ENCODE data around the gene RASAL2. TPM values are rescaled to one million over a fixed set of nuclear protein-coding genes. Genes with fewer than 3 reads are reported as not detected.
A peak's percentile ranks its signal among the peaks of the same experiment; 100 is the strongest.

The RASAL2 gene
- polyA plus RNA-seq, 2 of the 4 experiments (the other 2 are of a cell fraction) = 7.1 to 17.6 TPM

GRCh38 chr1:178047403-178048093 lies 46.4 kb upstream of the RASAL2 start:
- peaks cover 30% of the 10 kb centered on the region for H3K4me1 ChIP-seq
- no peak for FAIRE-seq
- H3K9me3 ChIP-seq = no peaks in the 10 kb centered on the region
- POLR2A ChIA-PET = no interaction called here
- TF ChIP-seq RARB (CRISPR knock-in tag; IDR thresholded peaks at IDR 0.05) = no peak
- no peak for TF ChIP-seq EP300 (IDR thresholded peaks at IDR 0.05)
- TF ChIP-seq POLR2AphosphoS2 (conservative IDR thresholded peaks at IDR 0.05; ENCODE audit: low read length) = no peak
- H3K4me3 ChIP-seq = no peak overlapping the region
- peak overlapping the region; percentile 50 for H3K4me2 ChIP-seq
- no peak for DNase-seq (ENCODE audit: low read depth in 1 of 2, low spot score in 1 of 2)
- CTCF ChIA-PET = interaction anchor here (0.8 to 4.4 kb wide), 4 partner anchors 10 to 236 kb away, joined by 3 to 20 read pairs (median 10); no protein-coding TSS in a partner anchor
- 56% methylated on average over 2 of the region's 2 CpGs for WGBS (ENCODE audit: missing lambda C conversion rate)
- no peak for ATAC-seq
- peak overlapping the region; percentile 2 to 51; a peak in 3 of 6 replicates for H3K27ac ChIP-seq

- ChIA-PET POLR2A (no interaction called here), CTCF (interaction anchor here (1.0 to 4.4 kb wide), 5 partner anchors 11 to 251 kb away, joined by 3 to 20 read pairs (median 6); no protein-coding TSS in a partner anchor)
- ATAC-seq (peak in 1 of 2 experiments; percentile 35; a peak in 2 of 6 replicates), FAIRE-seq (no peak), DNase-seq (ENCODE audit: low read depth in 1 of 2, low spot score in 1 of 2) (no peak)
- H3K4me1 ChIP-seq = peaks cover 39% of the 10 kb centered on the region
- peak overlapping the region; percentile 3; the same call in 1 of the 3 replicates for H3K4me2 ChIP-seq
- no peak overlapping the region for H3K4me3 ChIP-seq
- 88% methylated on average over 1 of the region's 1 CpG for WGBS (ENCODE audit: missing lambda C conversion rate)
- TF ChIP-seq POLR2A (IDR thresholded peaks at IDR 0.05; ENCODE audit: low read length) (no peak), CTCF (IDR thresholded peaks at IDR 0.05) (no peak), SREBF2 (IDR thresholded peaks at IDR 0.05) (no peak), FOSB (CRISPR knock-in tag; IDR thresholded peaks at IDR 0.05) (no peak), HOXA7 (CRISPR knock-in tag; IDR thresholded peaks at IDR 0.05) (no peak), EP300 (IDR thresholded peaks at IDR 0.05) (no peak), NPAS2 (CRISPR knock-in tag; IDR thresholded peaks at IDR 0.05; ENCODE audit: borderline replicate concordance) (no peak), HOXB13 (CRISPR knock-in tag; IDR thresholded peaks at IDR 0.05; ENCODE audit: low read depth) (no peak), ZC3H11A (IDR thresholded peaks at IDR 0.05) (no peak), KDM1A (IDR thresholded peaks at IDR 0.05; ENCODE audit: low read depth) (no peak), CBX2 (IDR thresholded peaks at IDR 0.05; ENCODE audit: borderline replicate concordance, low read depth) (no peak), JUNB (IDR thresholded peaks at IDR 0.05) (no peak), HOXB5 (CRISPR knock-in tag; IDR thresholded peaks at IDR 0.05) (no peak), TP53 (CRISPR knock-in tag; IDR thresholded peaks at IDR 0.05) (no peak), FOSL2 (IDR thresholded peaks at IDR 0.05) (no peak), FOSL2 (CRISPR knock-in tag; IDR thresholded peaks at IDR 0.05) (no peak), RCOR1 (IDR thresholded peaks at IDR 0.05; ENCODE audit: low read depth, low read length) (no peak), RAD21 (conservative IDR thresholded peaks at IDR 0.05 in 1 of 2, IDR thresholded peaks at IDR 0.05 in 1 of 2) (no peak), ZSCAN20 (CRISPR knock-in tag; IDR thresholded peaks at IDR 0.05) (no peak)
- H3K9me3 ChIP-seq = no peaks in the 10 kb centered on the region
- H3K27ac ChIP-seq = peak overlapping the region in 1 of 2 experiments; percentile 51; a peak in 3 of 6 replicates
Measured at GRCh38 chr1:178048426-178048825, 45.5 kb upstream of the RASAL2 start.

GRCh38 chr1:178048883-178049282 lies 45.0 kb upstream of the RASAL2 start:
- peak overlapping the region in 1 of 2 experiments; percentile 22; a peak in 1 of 6 replicates for H3K27ac ChIP-seq
- ChIA-PET CTCF (interaction anchor here (1.0 to 4.4 kb wide), 5 partner anchors 11 to 251 kb away, joined by 3 to 20 read pairs (median 6); no protein-coding TSS in a partner anchor), POLR2A (no interaction called here)
- no peak overlapping the region for H3K4me3 ChIP-seq
- H3K9me3 ChIP-seq = no peaks in the 10 kb centered on the region
- ATAC-seq = no peak
- no peak for FAIRE-seq
- H3K4me1 ChIP-seq = peaks cover 44% of the 10 kb centered on the region
- no peak for DNase-seq (ENCODE audit: low read depth in 1 of 2, low spot score in 1 of 2)
- no peak for TF ChIP-seq MAZ (IDR thresholded peaks at IDR 0.05; ENCODE audit: borderline replicate concordance, low read depth, low read length)
- TF ChIP-seq GATA3 (IDR thresholded peaks at IDR 0.05; ENCODE audit: borderline replicate concordance) = no peak
- TF ChIP-seq SREBF2 (IDR thresholded peaks at IDR 0.05) = no peak
- TF ChIP-seq TP53 (CRISPR knock-in tag; IDR thresholded peaks at IDR 0.05) = no peak
- TF ChIP-seq E2F6 (IDR thresholded peaks at IDR 0.05; ENCODE audit: borderline replicate concordance, low read depth) = no peak
- no peak for TF ChIP-seq CBX8 (IDR thresholded peaks at IDR 0.05)
- no peak for TF ChIP-seq RNF2 (IDR thresholded peaks at IDR 0.05; ENCODE audit: borderline replicate concordance, low read depth)
- no peak for TF ChIP-seq EHF (CRISPR knock-in tag; IDR thresholded peaks at IDR 0.05)
- no peak for TF ChIP-seq MAX (IDR thresholded peaks at IDR 0.05)
- TF ChIP-seq RAD21 (conservative IDR thresholded peaks at IDR 0.05 in 1 of 2, IDR thresholded peaks at IDR 0.05 in 1 of 2) = no peak
- TF ChIP-seq ZSCAN20 (CRISPR knock-in tag; IDR thresholded peaks at IDR 0.05) = no peak
- no peak for TF ChIP-seq NPAS2 (CRISPR knock-in tag; IDR thresholded peaks at IDR 0.05; ENCODE audit: borderline replicate concordance)
- TF ChIP-seq POLR2A (IDR thresholded peaks at IDR 0.05; ENCODE audit: low read length) = no peak
- no peak for TF ChIP-seq HMGXB4 (CRISPR knock-in tag; IDR thresholded peaks at IDR 0.05; ENCODE audit: borderline replicate concordance)
- no peak for TF ChIP-seq ZC3H11A (IDR thresholded peaks at IDR 0.05)
- TF ChIP-seq NR3C1 (IDR thresholded peaks at IDR 0.05) = no peak
- no peak overlapping the region; the same call in 2 of the 3 replicates for H3K4me2 ChIP-seq

Measured in A549 (cell line).